Left colon (tissue), 2 donors: ENCODE measurements around the gene RASSF3. TPM values are rescaled to one million over a fixed set of nuclear protein-coding genes. Genes with fewer than 3 reads are reported as not detected.
A peak's percentile ranks its signal among the peaks of the same experiment; 100 is the strongest.

Experiments
- ATAC-seq: fragments of 200-7000 bp; cut with Tn5 transposase; one replicate; pipeline ENCODE4 v1.9.1; 2020; ENCODE audit warnings: mild to moderate bottlenecking, moderate library complexity
- DNase-seq, 2 donors: peaks; one replicate each; pipeline ENCODE4 v3.0.0-alpha.2; 2020
- intact Hi-C, 2 donors: fragments of 100-400 bp; cut with DNase I in 1 of 2; cut with micrococcal nuclease in 1 of 2; formaldehyde crosslinking; loops; one replicate each; pipeline versions ENCODE4 v1.11.2 to v1.14.0; 2022; cut with DNase I, micrococcal nuclease
- total RNA-seq, 2 donors: library from RNA; stranded (reverse); fragmentation: NEBNext Ultra II Directional; extraction: Animal tissue kit (Norgen Biotek cat#: 25700); gene quantifications; one replicate each; pipeline ENCODE4 v1.2.1, GENCODE V29; 2021
- donor health status: DM: no; HTN: no; CAD: no.
- donor health status: DM: yes; HTN: yes; CAD: no.

Gene RASSF3
- total RNA-seq, 2 donors from 2014 or later: 88.4 to 104 TPM

DNA sequence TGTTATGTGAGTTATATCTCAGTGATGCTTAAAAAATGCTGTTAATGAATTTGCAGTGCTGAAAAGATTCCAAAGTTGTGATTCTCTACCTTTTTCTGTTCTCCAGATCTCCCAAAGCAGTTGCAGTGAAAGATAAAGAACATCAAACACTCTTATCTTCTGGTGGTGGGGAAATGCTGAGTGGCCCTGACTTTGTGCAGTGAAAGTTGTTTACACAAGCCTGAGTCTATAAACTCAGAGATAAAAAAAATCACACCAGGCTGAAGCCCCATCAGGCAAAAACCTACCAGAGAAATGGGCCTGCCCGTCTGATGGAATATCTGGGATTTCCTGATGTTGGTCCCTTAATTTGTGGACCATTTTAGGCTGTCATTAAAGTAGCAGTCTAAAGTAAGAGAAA lies 46.1 kb downstream of the RASSF3 start:
- DNase-seq (no peak), ATAC-seq (peak; percentile 70)
- intact Hi-C loops: no loop called here

GRCh38 chr12:64658892-64659481 lies 48.7 kb downstream of the RASSF3 start:
- intact Hi-C loops: no loop called here
- no peak for DNase-seq
- ATAC-seq: peak; percentile 18

DNA sequence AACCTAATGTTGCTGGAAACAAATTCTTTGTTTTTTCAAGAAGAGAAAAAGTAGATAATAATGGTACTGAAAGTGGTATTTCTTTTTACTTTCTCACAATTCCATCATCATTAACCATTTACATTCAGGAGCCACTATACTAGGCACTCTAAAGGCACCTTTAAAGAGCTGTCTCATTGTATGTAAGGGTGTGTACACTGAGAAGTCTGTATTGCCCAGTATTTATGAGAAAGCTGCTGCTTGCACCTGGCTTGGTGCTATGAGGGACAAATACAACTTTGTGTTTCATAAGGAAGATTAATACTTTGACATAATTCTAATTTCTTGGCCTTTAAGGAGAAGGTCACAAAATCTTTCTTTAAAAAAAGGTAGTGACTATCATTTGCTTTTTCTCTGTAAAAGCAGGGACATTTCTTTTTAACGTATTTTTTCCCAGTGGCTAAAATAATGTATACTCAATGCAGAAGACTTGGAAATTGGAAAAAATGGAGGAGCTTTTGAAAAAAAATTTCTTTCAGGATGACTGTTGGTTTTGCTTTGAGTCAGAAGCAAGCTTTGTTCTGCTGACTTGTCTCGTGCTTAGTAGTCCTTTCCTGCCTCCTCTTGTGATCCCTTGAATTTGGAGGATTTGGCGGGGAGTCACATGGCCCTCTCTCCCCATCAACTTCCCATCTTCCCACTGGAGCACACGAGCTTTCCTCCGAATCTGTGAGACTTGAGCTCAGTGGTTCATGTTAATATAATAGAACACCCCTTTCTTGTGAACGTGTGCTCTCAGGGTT lies 50.1 kb downstream of the RASSF3 start:
- intact Hi-C loops: no loop called here
- peak; percentile 40 for ATAC-seq
- DNase-seq: no peak

- intact Hi-C loops: no loop called here
- ATAC-seq: no peak
- DNase-seq: no peak
Observed at GRCh38 chr12:64663015-64663414, 52.7 kb downstream of the RASSF3 start.

GRCh38 chr12:64665514-64665913 lies 55.2 kb downstream of the RASSF3 start:
- DNase-seq (peak; percentile 45 to 73), ATAC-seq (peak; percentile 52)
- intact Hi-C loops: no loop called here

GRCh38 chr12:64666054-64666914 lies 56.0 kb downstream of the RASSF3 start:
- intact Hi-C loops: no loop called here
- DNase-seq (no peak), ATAC-seq (peak; percentile 46)

GRCh38 chr12:64667793-64668192 lies 57.5 kb downstream of the RASSF3 start:
- DNase-seq: no peak
- intact Hi-C loops: no loop called here
- no peak for ATAC-seq

- intact Hi-C loops: no loop called here
- ATAC-seq: peak; percentile 44
- peak; percentile 58 for DNase-seq
Observed at GRCh38 chr12:64669270-64669842, 59.1 kb downstream of the RASSF3 start.

DNA sequence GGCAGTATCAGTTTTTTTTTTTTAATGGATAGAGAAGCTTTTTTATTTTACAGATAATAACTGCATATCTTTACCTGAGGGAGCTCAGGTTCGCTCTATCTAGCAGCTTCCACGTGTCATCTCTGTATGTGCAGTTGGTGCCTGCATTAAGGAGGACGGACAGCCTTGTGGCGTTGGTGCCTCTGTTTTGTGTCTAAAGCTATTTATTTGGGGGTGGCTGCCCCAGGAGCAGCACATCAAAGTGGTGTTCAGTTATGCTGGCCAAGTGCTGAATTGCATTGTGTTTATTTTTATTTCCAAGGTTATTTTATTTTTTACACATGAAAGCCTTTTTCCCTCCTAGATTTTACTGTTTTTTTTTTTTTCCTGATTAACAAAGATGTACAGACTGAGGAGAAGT lies 59.7 kb downstream of the RASSF3 start:
- DNase-seq (no peak), ATAC-seq (no peak)
- intact Hi-C loops: loop anchor here in 1 of 2 donors (10.0 kb wide), 1 partner anchor 45 kb away; no protein-coding TSS in a partner anchor

DNA sequence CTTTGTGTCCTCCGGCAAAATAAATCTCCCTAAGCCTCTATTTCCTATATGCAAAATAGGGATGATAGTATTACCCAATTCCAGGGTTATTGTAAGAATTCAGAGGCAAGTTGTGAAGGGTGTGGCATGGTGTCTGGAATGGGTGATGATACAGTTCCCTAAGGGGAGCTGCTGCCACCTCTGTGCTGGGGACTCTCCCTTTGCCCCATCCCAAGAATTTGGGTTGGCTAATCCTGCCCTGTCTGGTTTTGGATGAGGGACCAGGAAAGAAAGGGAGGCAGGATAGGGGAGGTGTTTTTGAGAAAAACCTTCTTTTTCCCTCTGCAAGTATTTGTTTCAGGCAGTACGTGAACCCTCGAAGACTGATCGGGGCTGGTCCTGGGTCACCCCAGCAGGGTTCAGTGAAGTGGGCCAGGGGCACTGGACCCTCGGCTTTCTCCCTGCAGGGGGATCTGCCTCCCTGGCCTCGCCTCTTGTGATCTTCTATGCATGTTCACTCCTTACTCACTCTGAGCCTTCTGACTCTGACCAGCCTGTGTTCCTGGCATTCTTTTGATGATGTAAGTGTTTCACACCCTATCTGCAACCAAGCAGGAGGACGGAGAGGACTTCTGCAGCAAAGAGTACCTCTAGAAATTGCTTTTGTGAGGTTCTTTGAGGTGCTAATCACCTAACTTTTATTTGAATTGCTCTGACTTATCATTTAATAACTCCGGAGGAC lies 60.8 kb downstream of the RASSF3 start:
- intact Hi-C loops: loop anchor here in 1 of 2 donors (10.0 kb wide), 1 partner anchor 46 kb away; no protein-coding TSS in a partner anchor
- DNase-seq: peak in 1 of 2 donors; percentile 51

DNA sequence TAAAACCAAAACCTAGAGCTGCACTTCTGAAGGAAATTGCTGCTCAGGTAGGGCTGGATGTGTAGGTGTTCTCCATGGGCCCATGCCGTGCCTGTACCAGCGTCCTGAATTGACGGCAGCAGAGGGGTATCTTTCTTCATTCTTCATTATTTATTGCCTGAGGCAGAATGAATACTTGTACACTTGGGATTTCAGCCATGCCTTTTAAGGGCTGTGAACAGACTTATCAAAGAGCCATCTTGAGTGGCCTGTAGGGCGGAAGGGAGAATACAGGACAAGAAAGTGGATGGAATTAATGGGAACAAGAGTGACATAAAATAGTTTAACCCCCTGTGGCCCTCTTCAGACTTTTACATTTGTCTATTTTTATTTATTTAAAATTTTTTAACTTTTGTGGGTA lies 61.4 kb downstream of the RASSF3 start:
- ATAC-seq (peak; percentile 11), DNase-seq (no peak)
- intact Hi-C loops: loop anchor here in 1 of 2 donors (10.0 kb wide), 1 partner anchor 47 kb away; no protein-coding TSS in a partner anchor

More for the DNA sequence above, 60.8 kb downstream of the RASSF3 start:
- peak; percentile 44 for ATAC-seq

- DNase-seq: peak; percentile 92 to 93
- intact Hi-C loops: loop anchor here in 1 of 2 donors (10.0 kb wide), 1 partner anchor 48 kb away; no protein-coding TSS in a partner anchor
- ATAC-seq: peak; percentile 69
Observed at GRCh38 chr12:64672925-64673409, 62.7 kb downstream of the RASSF3 start.

GRCh38 chr12:64673490-64674169 lies 63.3 kb downstream of the RASSF3 start:
- no peak for ATAC-seq
- intact Hi-C loops: loop anchor here in 1 of 2 donors (10.0 kb wide), 1 partner anchor 49 kb away; no protein-coding TSS in a partner anchor

DNA sequence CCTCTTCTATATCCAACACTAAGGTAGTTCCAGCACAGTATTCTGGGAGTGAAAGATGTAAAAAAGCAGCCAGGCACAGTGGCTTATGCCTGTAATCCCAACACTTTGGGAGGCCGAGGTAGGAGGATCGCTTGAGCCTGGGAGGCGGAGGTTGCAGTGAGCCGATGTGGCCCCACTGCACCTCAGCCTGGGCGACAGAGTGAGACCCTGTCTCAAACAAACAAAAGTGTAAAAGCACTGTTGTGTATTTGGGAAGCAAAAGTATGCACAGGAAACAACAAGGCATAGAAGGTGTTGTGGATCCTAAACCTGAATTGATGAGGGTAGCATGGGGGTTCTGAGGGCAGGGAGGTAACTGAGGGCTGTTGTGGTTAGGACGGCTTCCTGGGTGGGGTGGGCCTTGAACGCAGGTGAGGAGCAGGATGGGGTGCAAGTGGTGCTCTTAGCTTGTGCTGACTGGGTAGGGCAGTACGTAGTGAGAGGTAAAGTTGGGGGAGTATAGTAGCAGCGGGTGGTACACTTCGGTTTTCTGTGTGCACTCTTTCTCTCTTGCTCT lies 64.2 kb downstream of the RASSF3 start:
- DNase-seq: no peak
- intact Hi-C loops: loop anchor here in 1 of 2 donors (10.0 kb wide), 1 partner anchor 50 kb away; no protein-coding TSS in a partner anchor
- ATAC-seq: no peak

More at GRCh38 chr12:64673490-64674169, 63.3 kb downstream of the RASSF3 start:
- DNase-seq: no peak

DNA sequence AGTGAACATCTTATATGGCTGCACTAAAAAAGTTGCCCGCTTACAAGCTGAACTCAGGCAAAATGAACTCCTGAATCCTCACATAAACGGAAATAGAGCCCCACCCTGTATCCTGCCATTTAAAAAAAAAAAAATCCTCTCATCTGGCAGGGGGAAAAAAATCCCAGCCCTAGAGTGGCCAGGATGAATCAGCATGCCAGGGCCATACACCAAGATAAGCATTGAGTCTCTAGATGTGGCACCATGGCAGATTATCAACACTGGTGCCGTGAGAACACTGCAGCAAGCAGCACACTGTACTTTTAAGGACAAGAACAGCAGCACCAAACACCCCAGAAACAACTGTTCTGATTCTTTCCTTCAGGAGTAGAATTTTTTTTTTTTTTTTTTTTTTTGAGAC lies 65.5 kb downstream of the RASSF3 start:
- peak in 1 of 2 donors; percentile 72 for DNase-seq

DNA sequence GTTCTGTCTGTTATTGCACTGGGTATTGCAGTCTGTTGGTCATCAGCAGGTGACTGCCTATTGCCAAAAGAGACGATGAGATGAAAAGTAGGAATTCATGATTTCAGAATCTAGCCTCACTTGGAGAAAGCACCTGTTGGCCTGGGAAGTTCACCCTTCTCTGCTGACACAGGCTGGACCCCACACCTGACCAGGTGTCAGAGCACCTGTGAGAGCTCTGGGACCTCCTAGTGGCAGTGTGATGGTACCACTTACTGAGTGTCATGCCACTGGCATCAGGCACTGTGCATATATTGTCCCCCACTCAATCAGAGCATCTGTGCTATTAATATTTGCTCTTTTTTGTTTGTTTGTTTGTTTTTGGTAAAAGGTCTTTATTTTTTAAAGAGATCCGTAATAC lies 68.0 kb downstream of the RASSF3 start:
- no peak for DNase-seq
- intact Hi-C loops: loop anchor here in 1 of 2 donors (10.0 kb wide), 1 partner anchor 53 kb away; no protein-coding TSS in a partner anchor
- ATAC-seq: no peak

More for the DNA sequence above, 65.5 kb downstream of the RASSF3 start:
- ATAC-seq: peak; percentile 41
- intact Hi-C loops: loop anchor here in 1 of 2 donors (10.0 kb wide), 1 partner anchor 51 kb away; no protein-coding TSS in a partner anchor

- no peak for DNase-seq
- ATAC-seq: no peak
- intact Hi-C loops: loop anchor here in 1 of 2 donors (10.0 kb wide), 1 partner anchor 54 kb away; no protein-coding TSS in a partner anchor
Observed at GRCh38 chr12:64678835-64679234, 68.5 kb downstream of the RASSF3 start.
